ENCODE results near the gene ZNF518A.
"Not testable (repeated sequence)": the region's sequence is repeated elsewhere in the genome, so short reads cannot be mapped to it uniquely, and the experiment has no call there.

The ZNF518A gene

DNA sequence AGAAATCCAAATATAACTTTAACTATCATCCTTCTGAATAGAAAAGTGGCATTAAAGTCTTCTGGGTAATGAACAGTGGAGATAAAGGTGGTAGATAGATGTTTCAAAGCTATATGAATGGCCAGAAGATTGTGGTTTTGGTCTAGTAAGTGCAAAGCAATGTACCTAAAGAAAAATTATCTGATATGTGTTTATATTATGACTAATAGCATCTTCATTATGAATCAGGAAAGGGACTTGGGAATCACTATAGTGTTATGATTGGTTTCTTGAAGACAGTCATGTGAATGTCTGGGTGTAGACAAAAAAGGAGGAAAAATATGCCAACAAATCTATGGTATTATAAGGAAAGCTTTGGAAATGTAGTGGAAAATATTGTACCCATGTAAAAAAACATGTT, 3.0 kb downstream of the ZNF518A start:
- no peak for DNase-seq

DNA sequence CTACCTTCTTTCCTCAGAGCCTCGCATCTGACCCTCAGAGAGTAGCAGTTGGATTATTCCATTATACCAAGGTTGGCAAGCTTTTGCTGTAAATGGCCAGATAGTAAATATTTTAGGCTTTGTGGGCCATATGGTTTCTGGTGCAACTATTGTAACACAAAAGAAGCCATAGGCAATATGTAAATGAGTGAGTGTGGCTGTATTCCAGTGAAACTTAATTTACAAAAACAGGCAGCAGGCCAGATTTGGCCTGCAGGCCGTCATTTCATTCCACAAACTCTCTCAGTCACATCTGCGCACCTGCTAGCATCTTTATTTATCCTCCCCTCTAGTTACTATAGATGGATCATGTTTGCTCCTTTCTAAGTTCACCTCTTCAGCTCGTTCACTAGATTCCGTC, 6.7 kb downstream of the ZNF518A start:
- DNase-seq, result no peak

DNA sequence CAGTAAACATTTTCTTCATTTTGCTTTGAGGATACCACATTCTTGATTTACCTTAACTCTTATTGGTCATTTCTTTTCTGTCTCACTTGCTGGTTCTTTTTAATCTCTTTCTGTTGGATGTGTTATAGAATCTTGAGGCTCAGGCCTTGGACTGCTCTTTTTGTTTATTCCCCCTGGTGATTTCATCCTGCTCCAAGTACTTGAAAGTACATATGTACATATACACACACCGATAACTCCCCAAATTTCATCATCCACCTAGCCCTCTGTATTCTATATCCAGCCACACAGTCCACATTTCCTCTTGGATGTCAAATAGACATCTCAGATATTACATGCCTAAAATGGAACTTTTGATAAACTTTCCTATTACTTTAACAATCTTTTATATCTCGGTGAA, 7.5 kb downstream of the ZNF518A start:
- DNase-seq, result no peak

DNA sequence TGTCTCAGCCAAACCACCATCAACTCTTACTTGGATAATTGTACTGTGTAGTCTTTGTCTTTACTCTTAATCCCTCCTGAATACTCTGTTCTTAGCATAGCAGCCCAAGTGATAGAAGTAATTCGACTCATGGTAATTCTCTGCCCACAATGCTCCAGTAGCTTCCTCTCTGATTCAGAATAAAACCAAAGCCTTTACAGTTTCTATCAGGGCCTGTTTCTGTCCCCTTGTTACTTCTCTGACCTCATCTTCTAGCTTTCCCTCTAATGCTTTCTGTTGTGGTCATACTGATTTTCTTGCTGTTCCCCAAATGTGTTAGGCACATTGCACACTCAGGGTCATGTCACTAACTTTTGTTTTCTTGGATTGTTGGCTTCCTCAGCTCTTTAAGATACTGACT, 8.0 kb downstream of the ZNF518A start:
- DNase-seq, result no peak

DNA sequence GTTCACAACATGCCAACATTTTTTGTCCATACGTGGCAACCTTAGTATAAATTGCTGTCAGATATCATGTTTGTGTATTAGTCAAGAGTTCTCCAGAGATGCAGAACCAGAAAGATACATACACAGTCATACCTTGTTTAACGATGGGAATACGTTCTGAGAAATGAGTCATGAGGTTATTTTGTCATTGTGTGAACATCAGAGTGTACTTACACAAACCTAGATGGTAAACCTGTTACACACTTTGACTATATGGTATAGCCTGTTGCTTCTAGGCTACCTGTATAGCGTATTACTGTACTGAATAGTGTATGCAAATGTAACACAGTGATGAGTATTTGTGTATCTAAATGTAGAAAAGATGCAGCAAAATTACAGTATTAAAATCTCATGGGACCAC, 22.3 kb downstream of the ZNF518A start:
- no peak for DNase-seq

DNA sequence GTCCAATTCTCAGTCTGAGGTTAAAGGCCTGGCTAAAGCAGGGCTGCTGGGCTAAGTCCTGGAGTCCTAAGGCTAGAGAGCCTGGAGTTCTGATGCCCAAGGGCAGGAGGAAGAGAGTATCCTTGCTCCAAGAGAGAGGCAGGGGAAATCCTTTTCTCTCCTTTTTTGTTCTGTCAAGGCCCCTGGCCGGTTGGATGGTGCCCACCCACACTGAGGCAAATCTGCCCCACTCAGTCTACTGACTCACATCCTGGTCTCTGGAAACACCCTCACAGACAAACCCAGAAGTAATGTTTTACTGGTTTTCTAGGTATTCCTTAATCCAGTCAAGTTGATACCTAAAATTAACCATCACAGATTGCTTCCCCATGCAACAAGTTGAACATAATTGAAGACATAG, 23.0 kb downstream of the ZNF518A start:
- DNase-seq, result no peak

- no peak for DNase-seq
Measured at GRCh38 chr10:96165726-96166125, 35.6 kb downstream of the ZNF518A start.

GRCh38 chr10:96168546-96168945, 38.4 kb downstream of the ZNF518A start:
- DNase-seq, result no peak

GRCh38 chr10:96170230-96170629, 40.1 kb downstream of the ZNF518A start:
- DNase-seq, result no peak

DNA sequence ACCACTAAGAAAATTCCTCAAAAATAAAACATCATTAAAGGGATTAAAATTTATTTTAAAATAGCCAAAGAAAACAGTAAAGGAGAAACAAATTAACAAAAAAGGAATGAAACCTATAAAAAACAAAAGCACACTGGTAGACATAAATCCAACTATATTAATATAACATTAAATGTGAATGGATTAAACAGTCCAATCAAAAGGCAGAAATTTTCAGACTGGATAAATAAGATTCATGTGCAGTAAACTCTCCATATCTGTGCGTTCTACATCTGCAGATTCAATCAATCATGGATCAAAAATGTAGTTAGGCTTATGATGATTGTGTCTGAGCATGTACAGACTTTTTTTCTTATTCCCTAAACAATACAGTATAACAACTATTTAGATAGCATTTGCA, 42.6 kb downstream of the ZNF518A start:
- no peak for DNase-seq

GRCh38 chr10:96176985-96177384, 46.9 kb downstream of the ZNF518A start:
- DNase-seq, result no peak

GRCh38 chr10:96188421-96188820, 58.3 kb downstream of the ZNF518A start:
- no peak for DNase-seq

GRCh38 chr10:96188916-96189315, 58.8 kb downstream of the ZNF518A start:
- no peak for DNase-seq

GRCh38 chr10:96189505-96189904, 59.4 kb downstream of the ZNF518A start:
- not testable (repeated sequence) for DNase-seq

GRCh38 chr10:96201525-96201924, 71.4 kb downstream of the ZNF518A start:
- DNase-seq, result no peak

DNA sequence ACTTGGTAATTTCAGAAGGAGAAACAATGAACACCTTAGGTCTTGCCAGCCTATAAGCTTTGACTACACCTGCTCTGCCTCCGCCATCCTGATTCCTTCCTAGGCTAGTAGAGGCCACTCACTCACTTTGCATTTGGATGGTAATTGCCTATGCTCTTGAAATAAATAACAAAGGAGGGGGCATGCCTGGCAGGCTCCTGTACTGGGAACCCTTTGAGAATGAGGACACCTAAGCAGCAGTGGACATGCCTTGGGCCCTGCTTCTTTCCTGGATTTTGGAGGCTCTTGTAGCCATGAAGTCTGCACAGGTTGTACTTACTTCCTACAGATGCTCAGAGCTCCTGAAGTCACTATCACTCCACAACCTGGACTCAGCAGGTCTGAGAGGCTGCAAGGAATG, 75.5 kb downstream of the ZNF518A start:
- no peak for DNase-seq

DNA sequence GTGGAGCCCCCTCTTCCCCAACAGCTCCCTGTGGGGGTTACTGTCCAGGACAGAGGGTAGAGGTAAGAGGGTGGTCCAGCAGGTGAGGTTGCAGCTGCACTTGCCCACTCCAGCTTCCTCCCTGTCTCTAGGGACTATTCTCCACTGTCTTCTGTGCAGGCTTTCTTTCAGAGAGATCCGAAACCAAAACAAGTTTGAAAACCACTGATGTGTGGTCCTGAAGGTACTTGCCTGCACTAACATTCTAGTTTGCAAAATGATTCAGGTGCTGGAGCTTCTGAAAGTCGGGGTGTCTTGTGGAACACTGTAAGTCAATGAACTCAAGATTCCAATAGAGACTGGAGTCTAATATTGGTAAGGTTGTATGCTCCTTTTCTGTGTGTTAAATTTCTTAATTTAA, 78.2 kb downstream of the ZNF518A start:
- no peak for DNase-seq

DNA sequence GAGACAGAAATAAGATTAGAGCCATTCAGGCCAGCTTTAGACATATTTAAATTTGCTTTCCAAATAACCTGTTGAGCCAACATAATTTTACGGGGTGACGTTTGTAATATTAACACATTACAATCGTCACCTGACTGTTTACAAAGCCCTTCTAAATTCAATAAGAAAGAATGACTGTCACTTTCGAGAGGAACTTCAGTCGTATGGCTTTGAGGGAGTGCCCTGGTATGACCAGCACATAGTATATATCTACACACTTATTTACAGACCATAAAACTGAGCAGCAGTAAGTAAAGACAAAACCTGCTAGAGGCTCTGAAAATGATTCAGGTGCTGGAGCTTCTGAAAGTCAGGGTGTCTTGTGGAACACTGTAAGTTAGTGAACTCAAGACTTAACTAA, 78.8 kb downstream of the ZNF518A start:
- no peak for DNase-seq

DNA sequence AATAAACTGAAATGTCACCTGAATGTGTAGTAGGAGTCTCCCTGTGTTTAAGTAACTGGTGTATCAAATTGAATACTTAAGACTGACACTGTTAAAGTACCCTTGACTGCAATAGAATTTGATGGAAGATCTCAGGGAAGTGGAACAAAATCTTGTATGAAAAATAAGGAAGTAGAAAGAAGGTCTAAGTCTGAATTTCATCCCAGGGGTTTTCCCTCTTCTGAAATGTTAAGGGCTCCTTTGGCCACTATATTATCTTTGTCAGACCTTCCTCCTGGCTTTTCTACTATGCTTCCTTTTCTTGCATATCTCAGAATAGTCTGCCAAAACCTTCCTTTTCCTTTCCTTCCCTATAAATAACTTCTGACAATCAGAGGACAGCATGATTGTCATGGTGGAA, 81.7 kb downstream of the ZNF518A start:
- DNase-seq, result no peak

GRCh38 chr10:96212911-96213310, 82.8 kb downstream of the ZNF518A start:
- DNase-seq, result no peak

Data from NCI-H82 (cell line).